NCI-H2107 treated with DMSO at 0.1 percent for 48 hours (cell line): ENCODE data around the gene YIF1A.
"Not testable (repeated sequence)": the region's sequence is repeated elsewhere in the genome, so short reads cannot be mapped to it uniquely, and the experiment has no call there.

Experiments
- DNase-seq: peaks from one replicate; lab custom pipeline; 2025; ENCODE audit not compliant: unreplicated experiment; lab: John Stamatoyannopoulos, UW

Gene YIF1A

GRCh38 chr11:66311965-66312548 is 23.1 kb upstream of the YIF1A start:
- DNase-seq: peak; percentile 83

- no peak for DNase-seq
Measured at GRCh38 chr11:66311470-66311964, 22.6 kb upstream of the YIF1A start.

- DNase-seq: not testable (repeated sequence)
Measured at GRCh38 chr11:66310803-66311440, 22.0 kb upstream of the YIF1A start.

- no peak for DNase-seq
Measured at GRCh38 chr11:66310324-66310723, 21.4 kb upstream of the YIF1A start.

GRCh38 chr11:66309475-66309874 is 20.5 kb upstream of the YIF1A start:
- no peak for DNase-seq

- no peak for DNase-seq
Measured at GRCh38 chr11:66302656-66303055, 13.7 kb upstream of the YIF1A start.

- DNase-seq: no peak
Measured at GRCh38 chr11:66299186-66299585, 10.2 kb upstream of the YIF1A start.

- no peak for DNase-seq
Measured at GRCh38 chr11:66297610-66298009, 8.7 kb upstream of the YIF1A start.

- DNase-seq: no peak
Measured at GRCh38 chr11:66294626-66295620, 6.0 kb upstream of the YIF1A start.

GRCh38 chr11:66293777-66294625 is 5.1 kb upstream of the YIF1A start:
- no peak for DNase-seq

GRCh38 chr11:66293352-66293751 is 4.4 kb upstream of the YIF1A start:
- no peak for DNase-seq

- DNase-seq: no peak
Measured at GRCh38 chr11:66292543-66293332, 3.8 kb upstream of the YIF1A start.

- DNase-seq: no peak
Measured at GRCh38 chr11:66291706-66292542, 3.0 kb upstream of the YIF1A start, which contains the start of gene TMEM151A. TMEM151A (plus strand) TSS chr11:66291894; CDS start chr11:66292014, 120 bp downstream.

GRCh38 chr11:66291303-66291705 is 2.4 kb upstream of the YIF1A start:
- DNase-seq: no peak

GRCh38 chr11:66290330-66290621 is 1.3 kb upstream of the YIF1A start:
- DNase-seq: no peak

- DNase-seq: peak; percentile 58
Measured at GRCh38 chr11:66289548-66290329, 796 bp upstream of the YIF1A start.

- no peak for DNase-seq
Measured at GRCh38 chr11:66287889-66288670, 863 bp downstream of the YIF1A start.
